ENCODE data around the gene PSME1. TPM values are rescaled to one million over a fixed set of nuclear protein-coding genes. Genes with fewer than 3 reads are reported as not detected.

Gene PSME1
- total and polyA plus RNA-seq, 2 donors (not counting 1 experiment from before 2014, with no cell fraction given) = 177 to 266 TPM

DNA sequence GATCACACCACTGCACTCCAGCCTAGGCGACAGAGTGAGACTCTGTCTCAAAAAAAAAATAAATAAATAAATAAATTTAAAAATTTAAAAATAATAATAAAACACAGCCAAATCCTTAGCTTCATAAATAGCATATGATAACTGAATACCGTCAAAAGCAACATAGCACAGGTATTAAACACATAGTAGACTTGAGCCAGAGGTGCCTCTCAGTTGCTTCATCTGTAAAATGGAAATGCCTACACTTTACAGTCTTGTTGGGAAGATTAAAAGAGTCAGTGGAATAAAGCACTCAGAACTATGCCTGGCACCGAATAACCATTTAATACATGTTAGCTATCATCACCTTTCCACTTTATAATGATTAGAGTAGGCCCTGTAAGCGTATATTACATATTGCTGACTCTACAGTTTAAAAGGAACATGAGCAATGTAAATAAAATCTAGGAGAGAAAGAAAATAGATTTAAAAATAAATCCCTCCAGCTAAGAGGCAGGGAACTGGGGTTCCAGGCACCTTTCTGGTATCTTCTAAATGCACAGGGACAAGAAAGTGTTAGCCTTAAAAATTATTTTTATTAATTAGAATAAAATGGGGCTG lies 29.2 kb upstream of the PSME1 start:
- Histone ChIP-seq H3K9ac (ENCODE audit: insufficient read depth, low read length) (no peak overlapping the region), H2AFZ (ENCODE audit: low read length) (no peak overlapping the region), H3K27ac (ENCODE audit: insufficient read depth, low read length) (no peak overlapping the region), H3K4me2 (ENCODE audit: extremely low read depth, insufficient read depth, low read length) (no peak overlapping the region), H4K20me1 (ENCODE audit: control insufficient read depth, extremely low read depth, insufficient read depth, low read length) (no peaks in the 10 kb centered on the region), H3K9me3 (ENCODE audit: control insufficient read depth, insufficient read depth, low read depth, low read length) (no peaks in the 10 kb centered on the region), H3K79me2 (ENCODE audit: control insufficient read depth, insufficient read depth, low read length) (no peaks in the 10 kb centered on the region), H3K4me3 (replicated peaks in 1 of 4; ENCODE audit: control extremely low read depth in 1 of 4, insufficient read depth in 1 of 4, low read depth in 3 of 4, low read length in 4 of 4) (no peak overlapping the region), H3K4me1 (ENCODE audit: control insufficient read depth, extremely low read depth, insufficient read depth, low read length) (no peaks in the 10 kb centered on the region), H3K27me3 (ENCODE audit: control insufficient read depth, insufficient read depth, low read length) (no peaks in the 10 kb centered on the region), H3K36me3 (ENCODE audit: control insufficient read depth, insufficient read depth, low read length) (no peaks in the 10 kb centered on the region)
- no peak for DNase-seq (ENCODE audit: low read depth in 2 of 2)
- TF ChIP-seq, protein P1, sequence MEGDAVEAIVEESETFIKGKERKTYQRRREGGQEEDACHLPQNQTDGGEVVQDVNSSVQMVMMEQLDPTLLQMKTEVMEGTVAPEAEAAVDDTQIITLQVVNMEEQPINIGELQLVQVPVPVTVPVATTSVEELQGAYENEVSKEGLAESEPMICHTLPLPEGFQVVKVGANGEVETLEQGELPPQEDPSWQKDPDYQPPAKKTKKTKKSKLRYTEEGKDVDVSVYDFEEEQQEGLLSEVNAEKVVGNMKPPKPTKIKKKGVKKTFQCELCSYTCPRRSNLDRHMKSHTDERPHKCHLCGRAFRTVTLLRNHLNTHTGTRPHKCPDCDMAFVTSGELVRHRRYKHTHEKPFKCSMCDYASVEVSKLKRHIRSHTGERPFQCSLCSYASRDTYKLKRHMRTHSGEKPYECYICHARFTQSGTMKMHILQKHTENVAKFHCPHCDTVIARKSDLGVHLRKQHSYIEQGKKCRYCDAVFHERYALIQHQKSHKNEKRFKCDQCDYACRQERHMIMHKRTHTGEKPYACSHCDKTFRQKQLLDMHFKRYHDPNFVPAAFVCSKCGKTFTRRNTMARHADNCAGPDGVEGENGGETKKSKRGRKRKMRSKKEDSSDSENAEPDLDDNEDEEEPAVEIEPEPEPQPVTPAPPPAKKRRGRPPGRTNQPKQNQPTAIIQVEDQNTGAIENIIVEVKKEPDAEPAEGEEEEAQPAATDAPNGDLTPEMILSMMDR (conservative IDR thresholded peaks at IDR 0.05 in 1 of 2, IDR thresholded peaks at IDR 0.05 in 1 of 2; ENCODE audit: low read depth in 1 of 2, low read length in 2 of 2) = no peak
- no peak for TF ChIP-seq EZH2 (IDR thresholded peaks at IDR 0.05; ENCODE audit: low read length, missing control alignments)

DNA sequence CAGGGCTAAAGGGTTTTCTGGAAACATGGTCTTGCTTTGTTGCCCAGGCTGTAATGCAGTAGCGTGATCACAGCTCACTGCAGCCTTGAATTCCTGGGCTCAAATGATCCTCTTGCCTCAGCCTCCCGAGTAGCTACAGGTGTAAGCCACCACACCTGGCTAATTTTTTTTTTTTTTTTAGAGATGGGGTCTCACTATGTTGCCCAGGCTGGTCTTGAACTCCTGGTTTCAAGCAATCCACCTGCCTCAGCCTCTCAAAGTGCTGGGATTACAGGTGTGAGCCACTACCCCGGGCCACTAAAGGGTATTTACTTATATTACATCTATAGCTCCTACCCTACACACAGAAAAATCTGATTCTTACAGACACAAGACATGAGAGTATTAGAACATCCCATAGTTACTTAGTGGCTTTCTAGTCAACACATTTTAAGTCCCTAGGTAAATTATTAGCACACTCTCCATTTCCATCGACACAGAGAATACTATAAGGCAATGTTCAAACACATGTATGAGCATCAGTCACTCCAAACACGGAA lies 27.6 kb upstream of the PSME1 start:
- H4K20me1 ChIP-seq (ENCODE audit: control insufficient read depth, extremely low read depth, insufficient read depth, low read length) = no peaks in the 10 kb centered on the region
- H2AFZ ChIP-seq (ENCODE audit: low read length) = peak overlapping the region; percentile 47
- no peak for DNase-seq (ENCODE audit: low read depth in 2 of 2)

DNA sequence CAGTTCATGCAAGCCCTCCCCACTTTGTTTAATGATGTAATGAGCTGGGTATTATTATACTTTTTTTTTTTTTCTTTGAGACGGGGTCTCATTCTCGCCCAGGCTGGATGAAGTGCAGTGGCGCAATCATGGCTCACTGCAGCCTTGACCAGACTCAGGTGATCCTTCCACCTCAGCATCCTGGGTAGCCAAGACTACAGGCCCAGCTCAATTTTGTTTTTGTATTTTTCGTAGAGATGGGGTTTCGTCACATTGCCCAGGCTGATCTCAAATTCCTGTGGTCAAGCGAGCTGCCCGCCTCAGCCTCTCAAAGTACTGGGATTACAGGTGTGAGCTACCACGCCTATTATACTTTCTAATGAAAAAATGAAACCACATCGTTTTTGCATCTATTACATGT lies 25.9 kb upstream of the PSME1 start:
- H3K79me2 ChIP-seq (ENCODE audit: control insufficient read depth, insufficient read depth, low read length) = no peaks in the 10 kb centered on the region
- peaks cover 5% of the 10 kb centered on the region for H3K4me1 ChIP-seq (ENCODE audit: control insufficient read depth, extremely low read depth, insufficient read depth, low read length)
- no peaks in the 10 kb centered on the region for H4K20me1 ChIP-seq (ENCODE audit: control insufficient read depth, extremely low read depth, insufficient read depth, low read length)
- H3K4me2 ChIP-seq (ENCODE audit: extremely low read depth, insufficient read depth, low read length) = no peak overlapping the region
- no peak overlapping the region for H3K4me3 ChIP-seq (replicated peaks in 1 of 4; ENCODE audit: control extremely low read depth in 1 of 4, insufficient read depth in 1 of 4, low read depth in 3 of 4, low read length in 4 of 4)
- H3K9me3 ChIP-seq (ENCODE audit: control insufficient read depth, insufficient read depth, low read depth, low read length) = no peaks in the 10 kb centered on the region
- no peak overlapping the region for H3K27ac ChIP-seq (ENCODE audit: insufficient read depth, low read length)
- DNase-seq (ENCODE audit: low read depth in 2 of 2) = no peak
- no peak overlapping the region for H3K9ac ChIP-seq (ENCODE audit: insufficient read depth, low read length)
- no peak overlapping the region for H2AFZ ChIP-seq (ENCODE audit: low read length)
- no peaks in the 10 kb centered on the region for H3K27me3 ChIP-seq (ENCODE audit: control insufficient read depth, insufficient read depth, low read length)
- H3K36me3 ChIP-seq (ENCODE audit: control insufficient read depth, insufficient read depth, low read length) = no peaks in the 10 kb centered on the region
- TF ChIP-seq EZH2 (IDR thresholded peaks at IDR 0.05; ENCODE audit: low read length, missing control alignments) = no peak
- TF ChIP-seq, protein P1 (conservative IDR thresholded peaks at IDR 0.05 in 1 of 2, IDR thresholded peaks at IDR 0.05 in 1 of 2; ENCODE audit: low read depth in 1 of 2, low read length in 2 of 2) = no peak

More for the DNA sequence above, 27.6 kb upstream of the PSME1 start:
- H3K4me1 ChIP-seq (ENCODE audit: control insufficient read depth, extremely low read depth, insufficient read depth, low read length) = peaks cover 2% of the 10 kb centered on the region
- no peaks in the 10 kb centered on the region for H3K36me3 ChIP-seq (ENCODE audit: control insufficient read depth, insufficient read depth, low read length)
- no peaks in the 10 kb centered on the region for H3K27me3 ChIP-seq (ENCODE audit: control insufficient read depth, insufficient read depth, low read length)
- H3K4me3 ChIP-seq (replicated peaks in 1 of 4; ENCODE audit: control extremely low read depth in 1 of 4, insufficient read depth in 1 of 4, low read depth in 3 of 4, low read length in 4 of 4) = no peak overlapping the region
- H3K79me2 ChIP-seq (ENCODE audit: control insufficient read depth, insufficient read depth, low read length) = no peaks in the 10 kb centered on the region
- TF ChIP-seq, protein P1 (conservative IDR thresholded peaks at IDR 0.05 in 1 of 2, IDR thresholded peaks at IDR 0.05 in 1 of 2; ENCODE audit: low read depth in 1 of 2, low read length in 2 of 2) = no peak
- no peak for TF ChIP-seq EZH2 (IDR thresholded peaks at IDR 0.05; ENCODE audit: low read length, missing control alignments)
- H3K9me3 ChIP-seq (ENCODE audit: control insufficient read depth, insufficient read depth, low read depth, low read length) = no peaks in the 10 kb centered on the region
- no peak overlapping the region for H3K27ac ChIP-seq (ENCODE audit: insufficient read depth, low read length)
- no peak overlapping the region for H3K4me2 ChIP-seq (ENCODE audit: extremely low read depth, insufficient read depth, low read length)
- H3K9ac ChIP-seq (ENCODE audit: insufficient read depth, low read length) = no peak overlapping the region

Measured in fibroblast of lung (primary cell).